SK-N-SH treated with all-trans-retinoic acid at 6 μM for 48 hours (cell line): ENCODE measurements around the gene OR4D2.

Source experiments
- ATAC-seq: fragments of 200-7000 bp; cut with Tn5 transposase; 3 replicates; pipeline ENCODE4 v1.9.1; 2020; ENCODE audit warnings: mild to moderate bottlenecking, moderate library complexity
- ARNTL ChIP-seq: fragments of 450-650 bp; formaldehyde crosslinking; IDR thresholded peaks from 2 replicates; pipeline ENCODE4 v1.5.0; 2020; ENCODE audit warnings: low read depth, mild to moderate bottlenecking, moderate library complexity, borderline replicate concordance
- BACH2 ChIP-seq: fragments of 250-450 bp; sonication (Bioruptor Pico); IDR thresholded peaks from 2 replicates; pipeline ENCODE4 v1.9.0; 2021; ENCODE audit warnings: mild to moderate bottlenecking, borderline replicate concordance
- CSDC2 ChIP-seq: fragments of 250-450 bp; sonication (Bioruptor Pico); IDR thresholded peaks from 2 replicates; pipeline ENCODE4 v1.5.0; 2020; ENCODE audit warnings: mild to moderate bottlenecking, moderate library complexity
- ESRRG ChIP-seq: fragments of 250-450 bp; sonication (Bioruptor Pico); IDR thresholded peaks from 2 replicates; pipeline ENCODE4 v1.6.1; 2021; ENCODE audit warnings: mild to moderate bottlenecking
- GLIS3 ChIP-seq: fragments of 250-450 bp; sonication (Bioruptor Pico); IDR thresholded peaks from 2 replicates; pipeline ENCODE4 v1.5.0; 2020; ENCODE audit warnings: mild to moderate bottlenecking, moderate library complexity
- ISL1 ChIP-seq: fragments of 250-450 bp; sonication (Bioruptor Pico); IDR thresholded peaks from 2 replicates; pipeline ENCODE4 v2.1.2; 2022; ENCODE audit warnings: mild to moderate bottlenecking, moderate library complexity
- OSR1 ChIP-seq: fragments of 250-450 bp; sonication (Bioruptor Pico); IDR thresholded peaks from 2 replicates; pipeline ENCODE4 v1.8.0; 2022; ENCODE audit warnings: moderate library complexity, mild to moderate bottlenecking, inconsistent platforms
- PATZ1 ChIP-seq: fragments of 250-450 bp; sonication (Bioruptor Pico); IDR thresholded peaks from 2 replicates; pipeline ENCODE4 v1.8.0; 2020; ENCODE audit warnings: mild to moderate bottlenecking, moderate library complexity, borderline replicate concordance
- PPARA ChIP-seq: fragments of 250-450 bp; sonication (Bioruptor Pico); IDR thresholded peaks from 2 replicates; pipeline ENCODE4 v1.5.0; 2020; ENCODE audit warnings: mild to moderate bottlenecking, borderline replicate concordance
- RARB ChIP-seq: fragments of 250-450 bp; sonication (Bioruptor Pico); IDR thresholded peaks from 2 replicates; pipeline ENCODE4 v1.8.0; 2021; ENCODE audit warnings: mild to moderate bottlenecking, moderate library complexity
- SNAI2 ChIP-seq: fragments of 250-450 bp; sonication (Bioruptor Pico); IDR thresholded peaks from 2 replicates; pipeline ENCODE4 v1.5.0; 2020; ENCODE audit warnings: mild to moderate bottlenecking, moderate library complexity
- TCF4 ChIP-seq: fragments of 250-450 bp; sonication (Bioruptor Pico); IDR thresholded peaks from 2 replicates; pipeline ENCODE4 v1.8.0; 2021; ENCODE audit warnings: mild to moderate bottlenecking, moderate library complexity, borderline replicate concordance
- TOX ChIP-seq: fragments of 250-450 bp; sonication (Bioruptor Pico); IDR thresholded peaks from 2 replicates; pipeline ENCODE4 v1.8.0; 2021; ENCODE audit warnings: mild to moderate bottlenecking, moderate library complexity, borderline replicate concordance
- ZC3H10 ChIP-seq: fragments of 250-450 bp; sonication (Bioruptor Pico); IDR thresholded peaks from 2 replicates; pipeline ENCODE4 v1.5.1; 2021; ENCODE audit warnings: mild to moderate bottlenecking, moderate library complexity
- ZFP3 ChIP-seq: fragments of 250-450 bp; sonication (Bioruptor Pico); IDR thresholded peaks from 2 replicates; pipeline ENCODE4 v1.5.0; 2020; ENCODE audit warnings: mild to moderate bottlenecking, moderate library complexity
- ZFP30 ChIP-seq: fragments of 450-650 bp; formaldehyde crosslinking; IDR thresholded peaks from 2 replicates; pipeline ENCODE4 v1.5.0; 2022; ENCODE audit warnings: mild to moderate bottlenecking, moderate library complexity
- ZNF565 ChIP-seq: fragments of 450-650 bp; formaldehyde crosslinking; conservative IDR thresholded peaks from 2 replicates; pipeline ENCODE4 v1.5.0; 2020; ENCODE audit warnings: low read depth, mild to moderate bottlenecking, moderate library complexity
- ZNF70 ChIP-seq: fragments of 450-650 bp; formaldehyde crosslinking; IDR thresholded peaks from 2 replicates; pipeline ENCODE4 v1.5.0; 2020; ENCODE audit warnings: mild to moderate bottlenecking, moderate library complexity
- ZNF8 ChIP-seq: fragments of 450-650 bp; formaldehyde crosslinking; IDR thresholded peaks from 2 replicates; pipeline ENCODE4 v1.5.0; 2020; ENCODE audit warnings: mild to moderate bottlenecking, moderate library complexity
- TF ChIP-seq, protein P1 (sequence below): fragments of 250-450 bp; sonication (Bioruptor Pico); IDR thresholded peaks from 2 replicates; pipeline ENCODE4 v1.5.1; 2020; ENCODE audit warnings: low read depth, mild to moderate bottlenecking, moderate library complexity
- TF ChIP-seq, protein P2 (sequence below): fragments of 250-450 bp; sonication (Bioruptor Pico); IDR thresholded peaks from 2 replicates; pipeline ENCODE4 v1.8.0; 2021; ENCODE audit warnings: low read depth, mild to moderate bottlenecking, moderate library complexity, borderline replicate concordance
- TF ChIP-seq, protein P3 (sequence below): fragments of 250-450 bp; sonication (Bioruptor Pico); IDR thresholded peaks from 2 replicates; pipeline ENCODE4 v1.5.1; 2021; ENCODE audit warnings: mild to moderate bottlenecking, moderate library complexity

OR4D2 gene

GRCh38 chr17:58183514-58183913 lies 16.7 kb downstream of the OR4D2 start:
- ATAC-seq = no peak
- TF ChIP-seq PATZ1 (CRISPR knock-in tag) (no peak), BACH2 (CRISPR knock-in tag) (no peak), TOX (CRISPR knock-in tag) (no peak), RARB (CRISPR knock-in tag) (no peak), SNAI2 (CRISPR knock-in tag) (no peak), ZNF70 (no peak), ZNF8 (CRISPR knock-in tag) (no peak), ZFP30 (CRISPR knock-in tag) (no peak), TCF4 (no peak), ZFP3 (CRISPR knock-in tag) (no peak)
- TF ChIP-seq, all 23 proteins: peak for 0

- TF ChIP-seq PATZ1 (CRISPR knock-in tag) = no peak
- TF ChIP-seq, protein P1, sequence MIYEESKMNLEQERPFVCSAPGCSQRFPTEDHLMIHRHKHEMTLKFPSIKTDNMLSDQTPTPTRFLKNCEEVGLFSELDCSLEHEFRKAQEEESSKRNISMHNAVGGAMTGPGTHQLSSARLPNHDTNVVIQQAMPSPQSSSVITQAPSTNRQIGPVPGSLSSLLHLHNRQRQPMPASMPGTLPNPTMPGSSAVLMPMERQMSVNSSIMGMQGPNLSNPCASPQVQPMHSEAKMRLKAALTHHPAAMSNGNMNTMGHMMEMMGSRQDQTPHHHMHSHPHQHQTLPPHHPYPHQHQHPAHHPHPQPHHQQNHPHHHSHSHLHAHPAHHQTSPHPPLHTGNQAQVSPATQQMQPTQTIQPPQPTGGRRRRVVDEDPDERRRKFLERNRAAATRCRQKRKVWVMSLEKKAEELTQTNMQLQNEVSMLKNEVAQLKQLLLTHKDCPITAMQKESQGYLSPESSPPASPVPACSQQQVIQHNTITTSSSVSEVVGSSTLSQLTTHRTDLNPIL = no peak
- TF ChIP-seq BACH2 (CRISPR knock-in tag) = no peak
- TF ChIP-seq, protein P2, sequence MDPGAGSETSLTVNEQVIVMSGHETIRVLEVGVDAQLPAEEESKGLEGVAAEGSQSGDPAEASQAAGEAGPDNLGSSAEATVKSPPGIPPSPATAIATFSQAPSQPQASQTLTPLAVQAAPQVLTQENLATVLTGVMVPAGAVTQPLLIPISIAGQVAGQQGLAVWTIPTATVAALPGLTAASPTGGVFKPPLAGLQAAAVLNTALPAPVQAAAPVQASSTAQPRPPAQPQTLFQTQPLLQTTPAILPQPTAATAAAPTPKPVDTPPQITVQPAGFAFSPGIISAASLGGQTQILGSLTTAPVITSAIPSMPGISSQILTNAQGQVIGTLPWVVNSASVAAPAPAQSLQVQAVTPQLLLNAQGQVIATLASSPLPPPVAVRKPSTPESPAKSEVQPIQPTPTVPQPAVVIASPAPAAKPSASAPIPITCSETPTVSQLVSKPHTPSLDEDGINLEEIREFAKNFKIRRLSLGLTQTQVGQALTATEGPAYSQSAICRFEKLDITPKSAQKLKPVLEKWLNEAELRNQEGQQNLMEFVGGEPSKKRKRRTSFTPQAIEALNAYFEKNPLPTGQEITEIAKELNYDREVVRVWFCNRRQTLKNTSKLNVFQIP = no peak
- TF ChIP-seq PPARA (CRISPR knock-in tag) = no peak
- TF ChIP-seq ARNTL (CRISPR knock-in tag) = no peak
- TF ChIP-seq ZNF70 = no peak
- no peak for TF ChIP-seq ZC3H10 (CRISPR knock-in tag)
- TF ChIP-seq ZNF565 (CRISPR knock-in tag) = no peak
- no peak for TF ChIP-seq ISL1 (CRISPR knock-in tag)
- no peak for TF ChIP-seq TCF4
- TF ChIP-seq ZFP3 (CRISPR knock-in tag) = no peak
- peak; percentile 84 for ATAC-seq
Observed at GRCh38 chr17:58184308-58184985, 17.7 kb downstream of the OR4D2 start.

DNA sequence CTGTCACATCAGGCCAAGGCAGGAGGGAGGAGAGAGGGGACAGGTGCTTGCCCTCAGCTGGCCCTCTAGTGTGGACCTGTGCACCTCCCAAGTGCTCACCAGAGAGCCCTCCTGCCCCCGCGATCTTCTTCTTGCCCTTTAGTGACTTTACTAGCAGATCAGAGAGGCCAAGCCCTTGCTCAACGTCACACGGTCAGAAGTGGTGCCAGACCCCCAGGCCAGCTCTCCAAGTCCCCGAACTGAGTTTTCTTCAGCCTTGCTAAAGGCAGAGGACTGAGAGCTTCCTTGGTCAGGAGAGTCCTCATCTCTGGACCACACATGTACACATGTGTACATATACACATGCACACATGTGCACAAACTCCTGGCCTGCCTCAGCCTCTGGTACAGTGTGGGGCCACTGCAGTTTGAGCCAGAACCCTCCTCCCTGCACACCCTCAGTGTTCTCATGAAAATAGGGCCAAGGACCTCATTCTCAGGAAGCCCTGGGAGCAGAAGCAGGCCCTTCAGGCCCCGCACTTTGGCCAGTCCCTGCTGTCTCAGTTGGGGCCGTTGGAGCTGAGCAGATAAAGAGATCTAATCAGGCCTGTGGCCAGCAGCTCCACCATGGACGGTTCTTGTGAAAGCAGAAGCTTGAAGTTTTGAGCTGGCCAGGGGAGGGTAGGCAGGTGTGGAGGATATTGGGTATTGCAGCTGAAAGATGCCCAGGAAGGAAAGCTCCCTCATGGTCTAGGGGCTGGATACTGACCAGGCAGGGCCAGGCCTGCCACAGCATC lies 18.4 kb downstream of the OR4D2 start:
- TF ChIP-seq ZFP3 (CRISPR knock-in tag) (no peak), ISL1 (CRISPR knock-in tag) (no peak), OSR1 (CRISPR knock-in tag) (no peak), ZNF8 (CRISPR knock-in tag) (no peak)
- TF ChIP-seq, all 23 proteins: peak for 0
- no peak for ATAC-seq

DNA sequence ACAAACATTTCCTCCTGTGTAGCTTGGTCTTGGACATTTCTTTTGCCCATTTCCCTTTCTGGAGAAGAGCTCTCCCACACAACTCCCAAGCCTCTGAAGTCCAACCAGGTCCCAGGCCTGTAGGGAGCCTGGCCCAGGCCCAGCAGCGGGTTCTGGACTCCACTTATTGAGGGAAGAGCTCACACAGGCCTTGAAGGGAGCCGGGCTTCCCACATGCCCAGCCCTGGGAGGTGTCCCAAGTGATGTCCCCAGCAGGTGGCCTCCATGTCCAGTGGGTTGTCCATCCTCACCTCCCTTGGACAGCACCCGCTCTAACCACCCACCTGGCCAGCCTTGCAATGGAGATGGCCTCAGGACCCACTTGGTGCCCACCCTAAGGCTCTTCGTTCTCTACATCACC lies 19.8 kb downstream of the OR4D2 start:
- no peak for ATAC-seq
- TF ChIP-seq GLIS3 (CRISPR knock-in tag) (no peak), TCF4 (no peak), SNAI2 (CRISPR knock-in tag) (no peak), TOX (CRISPR knock-in tag) (no peak), ZNF565 (CRISPR knock-in tag) (no peak), ARNTL (CRISPR knock-in tag) (no peak), PPARA (CRISPR knock-in tag) (no peak), ZNF8 (CRISPR knock-in tag) (no peak), OSR1 (CRISPR knock-in tag) (no peak), BACH2 (CRISPR knock-in tag) (no peak), CSDC2 (CRISPR knock-in tag) (no peak), ESRRG (CRISPR knock-in tag) (no peak)
- TF ChIP-seq, protein P2 = no peak
- TF ChIP-seq, protein P3, sequence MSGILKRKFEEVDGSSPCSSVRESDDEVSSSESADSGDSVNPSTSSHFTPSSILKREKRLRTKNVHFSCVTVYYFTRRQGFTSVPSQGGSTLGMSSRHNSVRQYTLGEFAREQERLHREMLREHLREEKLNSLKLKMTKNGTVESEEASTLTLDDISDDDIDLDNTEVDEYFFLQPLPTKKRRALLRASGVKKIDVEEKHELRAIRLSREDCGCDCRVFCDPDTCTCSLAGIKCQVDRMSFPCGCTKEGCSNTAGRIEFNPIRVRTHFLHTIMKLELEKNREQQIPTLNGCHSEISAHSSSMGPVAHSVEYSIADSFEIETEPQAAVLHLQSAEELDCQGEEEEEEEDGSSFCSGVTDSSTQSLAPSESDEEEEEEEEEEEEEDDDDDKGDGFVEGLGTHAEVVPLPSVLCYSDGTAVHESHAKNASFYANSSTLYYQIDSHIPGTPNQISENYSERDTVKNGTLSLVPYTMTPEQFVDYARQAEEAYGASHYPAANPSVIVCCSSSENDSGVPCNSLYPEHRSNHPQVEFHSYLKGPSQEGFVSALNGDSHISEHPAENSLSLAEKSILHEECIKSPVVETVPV = no peak
- TF ChIP-seq, protein P1 = no peak
